K562 (cell line): ENCODE measurements around the gene NEK2. TPM values are rescaled to one million over a fixed set of nuclear protein-coding genes. Genes with fewer than 3 reads are reported as not detected.

ENCODE experiments used
- ATAC-seq: fragments of 200-7000 bp; cut with Tn5 transposase; 3 replicates; pipeline ENCODE4 v1.9.1; 2020; ENCODE audit warnings: moderate library complexity
- BruUV-seq: library from RNA; stranded (reverse); fragments of 400-500 nt; replicated peaks from 2 replicates; lab custom pipeline; 2021; lab: Mats Ljungman, UMichigan
- CTCF ChIA-PET: fragments of 300-600 bp; formaldehyde crosslinking; extraction: SDS; loops from one replicate; lab custom pipeline; 2021; ENCODE audit warnings: low intra/inter-chr PET ratio; lab: Yijun Ruan, JAX
- POLR2A ChIA-PET: fragments of 300-600, 350-650 bp; sonication (Branson Sonifier 250); formaldehyde crosslinking; extraction: SDS; loops from one replicate; lab custom pipeline; 2021; ENCODE audit warnings: antibody characterized with exemption, inconsistent platforms; lab: Yijun Ruan, JAX
- DNase-seq, 4 experiments: peaks; one replicate each; pipeline versions ENCODE4 v3.0.0 to v3.0.0-alpha.2; 2011 to 2018; ENCODE audit warnings: low spot score in 3 of 4, mixed read lengths in 3 of 4; ENCODE audit errors: extremely low read depth in 1 of 4
- FAIRE-seq: peaks from 2 replicates; lab custom pipeline; 2011; peaks lifted over from hg19 to GRCh38; lab: Jason Lieb, UNC
- H2AFZ ChIP-seq: 2 replicates; pipeline ENCODE4 v1.6.0; 2011; ENCODE audit warnings: low read depth, low read length, control low read depth, inconsistent platforms
- H3K27ac ChIP-seq: fragments of 200-600 bp; 3 replicates; pipeline ENCODE4 v1.8.0; 2011; ENCODE audit warnings: low read depth, mild to moderate bottlenecking, control low read depth, inconsistent platforms, low read length, moderate library complexity, mixed read lengths; ENCODE audit errors: extremely low read depth
- H3K27me3 ChIP-seq, 2 experiments: fragments of 300-600 bp in 1 of 2; 2 replicates in 1 of 2; 3 replicates in 1 of 2; pipeline versions ENCODE4 v1.6.0 to v1.8.0; 2011; ENCODE audit warnings: inconsistent platforms in 2 of 2, low read length in 2 of 2, mild to moderate bottlenecking in 1 of 2, mixed read lengths in 1 of 2, moderate library complexity in 1 of 2; ENCODE audit not compliant: control insufficient read depth in 2 of 2, insufficient read depth in 2 of 2
- H3K36me3 ChIP-seq: fragments of 300-600 bp; 3 replicates; pipeline ENCODE4 v1.8.0; 2011; ENCODE audit warnings: mild to moderate bottlenecking, low read length, inconsistent platforms; ENCODE audit not compliant: control insufficient read depth, insufficient read depth
- H3K4me1 ChIP-seq, 2 experiments: fragments of 200-600 bp in 1 of 2; replicated peaks in 1 of 2; 2 replicates in 1 of 2; 3 replicates in 1 of 2; pipeline versions ENCODE4 v1.5.1 to v1.8.0; 2011; ENCODE audit warnings: inconsistent platforms in 2 of 2, low read length in 2 of 2, mild to moderate bottlenecking in 1 of 2, mixed read lengths in 1 of 2, moderate library complexity in 1 of 2; ENCODE audit not compliant: control insufficient read depth in 2 of 2, insufficient read depth in 2 of 2
- H3K4me2 ChIP-seq: 2 replicates; pipeline ENCODE4 v1.6.1; 2011; ENCODE audit warnings: low read length, control low read depth, inconsistent platforms, mixed read lengths; ENCODE audit not compliant: insufficient read depth
- H3K4me3 ChIP-seq: fragments of 200-600 bp; sonication (generic), shearing (Covaris generic); 2 replicates; pipeline ENCODE4 v1.5.1; 2016; ENCODE audit warnings: control low read depth, inconsistent platforms
- H3K79me2 ChIP-seq: fragments of 200-600 bp; 3 replicates; pipeline ENCODE4 v1.8.0; 2011; ENCODE audit warnings: low read length, inconsistent platforms; ENCODE audit not compliant: control insufficient read depth, insufficient read depth
- H3K9ac ChIP-seq, 2 experiments: 2 replicates each; pipeline versions ENCODE4 v1.6.0 to v1.6.1; 2011; ENCODE audit warnings: low read depth in 2 of 2, low read length in 2 of 2, control low read depth in 1 of 2, inconsistent platforms in 1 of 2, mild to moderate bottlenecking in 1 of 2, mixed read lengths in 1 of 2; ENCODE audit not compliant: insufficient read depth in 1 of 2
- H3K9me1 ChIP-seq: one replicate; pipeline ENCODE4 v1.6.0; 2011; ENCODE audit warnings: inconsistent platforms, mild to moderate bottlenecking, low read length, moderate library complexity; ENCODE audit not compliant: control insufficient read depth, insufficient read depth
- H3K9me3 ChIP-seq: replicated peaks from 2 replicates; pipeline ENCODE4 v1.5.1; 2011; ENCODE audit warnings: low read depth, low read length, inconsistent platforms; ENCODE audit not compliant: control insufficient read depth, insufficient read depth
- H4K20me1 ChIP-seq: replicated peaks from 2 replicates; pipeline ENCODE4 v1.6.1; 2011; ENCODE audit warnings: low read length, inconsistent platforms, mixed read lengths; ENCODE audit not compliant: control insufficient read depth, insufficient read depth
- BCOR ChIP-seq: fragments of 450-650 bp; IDR thresholded peaks from 2 replicates; pipeline ENCODE4 v1.6.1; 2016
- C11orf30 ChIP-seq: fragments of 450-650 bp; IDR thresholded peaks from 2 replicates; pipeline ENCODE4 v1.6.1; 2016; ENCODE audit warnings: low read depth, mild to moderate bottlenecking
- CTCF ChIP-seq, 3 experiments: IDR thresholded peaks in 2 of 3; conservative IDR thresholded peaks in 1 of 3; 2 replicates each; pipeline ENCODE4 v1.5.1; 2011 to 2012; ENCODE audit warnings: low read length in 3 of 3, mild to moderate bottlenecking in 3 of 3, control low read depth in 2 of 3, improper control_type of control experiment in 1 of 3, inconsistent platforms in 1 of 3, low read depth in 1 of 3, mixed read lengths in 1 of 3, moderate library complexity in 1 of 3; ENCODE audit not compliant: insufficient read depth in 2 of 3
- E2F3 ChIP-seq: fragments of 250-450 bp; sonication (Bioruptor Pico); IDR thresholded peaks from 2 replicates; pipeline ENCODE4 v1.4.0; 2020; ENCODE audit warnings: mild to moderate bottlenecking
- EWSR1 ChIP-seq: fragments of 450-650 bp; IDR thresholded peaks from 2 replicates; pipeline ENCODE4 v1.6.1; 2018; ENCODE audit warnings: borderline replicate concordance, mild to moderate bottlenecking, low read depth, moderate library complexity; ENCODE audit not compliant: partially characterized antibody
- FOXK2 ChIP-seq, 2 experiments: fragments of 450-650 bp; IDR thresholded peaks in 1 of 2; conservative IDR thresholded peaks in 1 of 2; 2 replicates each; pipeline ENCODE4 v1.6.1; 2016; ENCODE audit warnings: low read depth in 2 of 2, mild to moderate bottlenecking in 1 of 2
- HNRNPK ChIP-seq: fragments of 200-400 bp; formaldehyde crosslinking; IDR thresholded peaks from one replicate; pipeline ENCODE4 v1.6.1; 2018; ENCODE audit warnings: mild to moderate bottlenecking, low read depth, low read length; ENCODE audit not compliant: poor library complexity, severe bottlenecking
- IFI16 ChIP-seq: fragments of 250-450 bp; sonication (Bioruptor Pico); IDR thresholded peaks from 2 replicates; pipeline ENCODE4 v2.1.2; 2022; ENCODE audit warnings: mild to moderate bottlenecking, inconsistent platforms
- JUN ChIP-seq, 2 experiments: sonication (generic) in 1 of 2; formaldehyde crosslinking in 1 of 2; IDR thresholded peaks; 2 replicates each; pipeline versions ENCODE4 v1.6.1 to v1.8.0; 2012 to 2022; ENCODE audit warnings: borderline replicate concordance in 2 of 2, mild to moderate bottlenecking in 2 of 2, improper control_type of control experiment in 1 of 2, low read depth in 1 of 2, low read length in 1 of 2, missing genetic modification reagents in 1 of 2
- LCOR ChIP-seq: sonication (generic); formaldehyde crosslinking; IDR thresholded peaks from 2 replicates; pipeline ENCODE4 v1.8.0; 2022; ENCODE audit warnings: mild to moderate bottlenecking, missing genetic modification reagents
- LEF1 ChIP-seq: fragments of 450-650 bp; IDR thresholded peaks from 2 replicates; pipeline ENCODE4 v1.6.1; 2016; ENCODE audit warnings: mild to moderate bottlenecking
- NFXL1 ChIP-seq: fragments of 450-650 bp; formaldehyde crosslinking; IDR thresholded peaks from 2 replicates; pipeline ENCODE4 v1.4.0; 2021; ENCODE audit warnings: mild to moderate bottlenecking
- PTTG1 ChIP-seq: fragments of 450-650 bp; IDR thresholded peaks from 2 replicates; pipeline ENCODE4 v1.6.1; 2016; ENCODE audit warnings: low read depth, mild to moderate bottlenecking, missing genetic modification characterization, missing compliant biosample characterization
- RBM15 ChIP-seq: fragments of 200-400 bp; formaldehyde crosslinking; IDR thresholded peaks from 2 replicates; pipeline ENCODE4 v1.6.1; 2018; ENCODE audit warnings: mild to moderate bottlenecking, low read length, moderate library complexity; ENCODE audit not compliant: insufficient read depth
- SMARCC2 ChIP-seq: fragments of 450-650 bp; IDR thresholded peaks from 2 replicates; pipeline ENCODE4 v1.6.1; 2017; ENCODE audit warnings: antibody characterized with exemption, moderate library complexity, mild to moderate bottlenecking, low read depth
- STAT5B ChIP-seq: fragments of 250-450 bp; sonication (Bioruptor Pico); IDR thresholded peaks from 2 replicates; pipeline ENCODE4 v1.8.0; 2021; ENCODE audit warnings: mild to moderate bottlenecking, inconsistent platforms
- ZBED1 ChIP-seq: IDR thresholded peaks from 2 replicates; pipeline ENCODE4 v1.6.1; 2014
- ZNF12 ChIP-seq: sonication (generic); formaldehyde crosslinking; IDR thresholded peaks from 2 replicates; pipeline ENCODE4 v1.4.0; 2020; ENCODE audit warnings: mild to moderate bottlenecking, missing genetic modification reagents
- ZNF3 ChIP-seq: fragments of 250-450 bp; sonication (Bioruptor Pico); IDR thresholded peaks from 2 replicates; pipeline ENCODE4 v1.5.0; 2021; ENCODE audit warnings: mild to moderate bottlenecking, moderate library complexity
- ZNF395 ChIP-seq: fragments of 200-800 bp; sonication (Bioruptor generic); IDR thresholded peaks from 2 replicates; pipeline ENCODE4 v1.6.1; 2017; ENCODE audit warnings: missing genetic modification characterization, missing compliant biosample characterization
- ZNF408 ChIP-seq: fragments of 250-450 bp; sonication (Bioruptor Pico); IDR thresholded peaks from 2 replicates; pipeline ENCODE4 v1.4.0; 2020; ENCODE audit warnings: low read depth, mild to moderate bottlenecking, moderate library complexity
- WGBS: fragments of 100-300 bp; shearing (Covaris generic); methylation state at CpG from one replicate; pipeline ENCODE4 v1.1.6; 2016; ENCODE audit warnings: low coverage, mixed read lengths; ENCODE audit not compliant: insufficient coverage; ENCODE audit errors: missing lambda C conversion rate; 5-methylcytosine and 5-hydroxymethylcytosine counted together
- in situ Hi-C: fragments of 300-500 bp; cut with MboI; formaldehyde crosslinking; loops from 4 replicates; pipeline ENCODE4 v1.15.0; 2018; ENCODE audit warnings: inconsistent platforms, mixed read lengths
- intact Hi-C: fragments of 100-400 bp; cut with micrococcal nuclease; formaldehyde crosslinking; loops from 2 replicates; pipeline ENCODE4 v1.14.2; 2022
- polyA plus RNA-seq, 8 experiments: library from polyadenylated mRNA; depleted of rRNA in 4 of 8; stranded (reverse) in 5 of 8; unstranded in 3 of 8; fragments of >200 nt; fragmentation: Nextera tagmentation in 2 of 8; fragmentation: Illumina TruSeq in 1 of 8; extraction: Ambion mirVana in 2 of 8; extraction: Trizol in 1 of 8; gene quantifications; 2 replicates each; pipeline versions ENCODE4 v1.2.1 to v1.2.3, GENCODE V29; 2011 to 2014; ENCODE audit warnings: inconsistent platforms in 1 of 8, missing spikeins in 1 of 8
- total RNA-seq, 7 experiments: library from RNA; depleted of rRNA in 6 of 7; stranded (reverse); fragments of >200 nt in 6 of 7; fragmentation: Illumina TruSeq in 2 of 7; extraction: Trizol in 2 of 7; gene quantifications; 2 replicates each; pipeline versions ENCODE4 v1.2.1 to v1.2.3, GENCODE V29; 2011 to 2021; ENCODE audit warnings: low replicate concordance in 1 of 7

Gene NEK2
- total and polyA plus RNA-seq, 9 of the 15 experiments (the other 6 are each of a cell fraction or from before 2014, with no cell fraction given), result 30.0 to 74.7 (median 66.4) TPM

- peaks cover 10 to 16% of the 10 kb centered on the region in 2 experiments; a peak in 4 of 5 replicates for H3K4me1 ChIP-seq
- H2AFZ ChIP-seq, result peak overlapping the region; percentile 90
- no peak for ATAC-seq
- H3K9me3 ChIP-seq, result no peaks in the 10 kb centered on the region
- ChIA-PET POLR2A (interaction anchor here (0.5 to 2.5 kb wide), 13 partner anchors 9 to 781 kb away, joined by 3 to 25 read pairs (median 5); partner anchors contain the start of genes DTL and INTS7), CTCF (no interaction called here)
- no peak for FAIRE-seq
- no peaks in the 10 kb centered on the region for H3K27me3 ChIP-seq
- intact Hi-C loops, result loop anchor here (5.0 kb wide), 1 partner anchor 616 kb away; no protein-coding TSS in a partner anchor
- no peaks in the 10 kb centered on the region for H3K9me1 ChIP-seq
- peaks cover 22% of the 10 kb centered on the region for H3K79me2 ChIP-seq
- BruUV-seq, result no TSS peak
- peak overlapping the region; percentile 87 to 95 for H3K9ac ChIP-seq
- in situ Hi-C loops, result loop anchor here (5.0 to 25.0 kb wide), 3 partner anchors 361 to 776 kb away; partner anchors contain the start of genes DTL and INTS7
- DNase-seq, result no peak
- WGBS, result 16% methylated on average over 15 of the region's 19 CpGs
- peak overlapping the region; percentile 88 for H3K27ac ChIP-seq
- H3K4me3 ChIP-seq, result peak overlapping the region; percentile 75
- no peaks in the 10 kb centered on the region for H4K20me1 ChIP-seq
- peak overlapping the region; percentile 91 for H3K4me2 ChIP-seq
- H3K36me3 ChIP-seq, result peaks cover 27% of the 10 kb centered on the region
- TF ChIP-seq ZNF395 (no peak), IFI16 (CRISPR knock-in tag) (no peak), RBM15 (no peak), PTTG1 (tag) (no peak), C11orf30 (no peak), JUN (IDR thresholded peaks at IDR 0.05; ENCODE audit: borderline replicate concordance, low read depth, low read length) (no peak), JUN (CRISPR knock-in tag; IDR thresholded peaks at IDR 0.05; ENCODE audit: borderline replicate concordance) (peak; percentile 5), SMARCC2 (no peak), CTCF (IDR thresholded peaks at IDR 0.05 in 2 of 3, conservative IDR thresholded peaks at IDR 0.05 in 1 of 3; ENCODE audit: insufficient read depth in 2 of 3, low read depth in 1 of 3, low read length in 3 of 3) (no peak), ZNF12 (CRISPR knock-in tag) (peak; percentile 67; the same call in 1 of the 2 replicates), NFXL1 (CRISPR knock-in tag) (no peak), HNRNPK (no peak), LEF1 (no peak), BCOR (0 out of 2 replicates have a peak, but pooled peaks have one; percentile 43), E2F3 (CRISPR knock-in tag) (no peak), EWSR1 (no peak), ZNF408 (CRISPR knock-in tag) (no peak), ZBED1 (no peak), LCOR (CRISPR knock-in tag) (no peak), STAT5B (no peak), FOXK2 (conservative IDR thresholded peaks at IDR 0.05 in 1 of 2, IDR thresholded peaks at IDR 0.05 in 1 of 2; ENCODE audit: low read depth in 2 of 2) (no peak), ZNF3 (CRISPR knock-in tag) (no peak)
Measured at GRCh38 chr1:211676106-211676583, 724 bp upstream of the NEK2 start.
